CD4-positive, alpha-beta T cell treated with Interleukin-17A for 1 hour (primary cell): ENCODE data around the gene PAK2.
"Not testable (repeated sequence)": the region's sequence is repeated elsewhere in the genome, so short reads cannot be mapped to it uniquely, and the experiment has no call there.

Experiments
- DNase-seq: peaks from one replicate; pipeline ENCODE4 v3.0.0-alpha.2; 2020

PAK2 gene

GRCh38 chr3:196739671-196740480 lies at the start of gene PAK2:
PAK2 (plus strand) TSS chr3:196739857; CDS start chr3:196782647, 42,790 bp downstream.
- DNase-seq = peak; percentile 92

GRCh38 chr3:196689941-196690660 lies 49.6 kb upstream of the PAK2 start:
- no peak for DNase-seq

GRCh38 chr3:196691386-196691785 lies 48.3 kb upstream of the PAK2 start:
- no peak for DNase-seq

- peak; percentile 70 for DNase-seq
Measured at GRCh38 chr3:196694202-196694638, 45.4 kb upstream of the PAK2 start.

GRCh38 chr3:196694941-196695848 lies 44.5 kb upstream of the PAK2 start:
- peak; percentile 48 for DNase-seq

GRCh38 chr3:196695849-196696226 lies 43.8 kb upstream of the PAK2 start:
- DNase-seq = no peak

GRCh38 chr3:196697270-196697669 lies 42.4 kb upstream of the PAK2 start:
- DNase-seq = no peak

GRCh38 chr3:196699749-196700148 lies 39.9 kb upstream of the PAK2 start:
- DNase-seq = no peak

- DNase-seq = no peak
Measured at GRCh38 chr3:196700801-196701200, 38.9 kb upstream of the PAK2 start.

- no peak for DNase-seq
Measured at GRCh38 chr3:196706327-196706726, 33.3 kb upstream of the PAK2 start.

GRCh38 chr3:196706731-196707130 lies 32.9 kb upstream of the PAK2 start:
- no peak for DNase-seq

- DNase-seq = no peak
Measured at GRCh38 chr3:196707566-196707965, 32.1 kb upstream of the PAK2 start.

- DNase-seq = no peak
Measured at GRCh38 chr3:196708467-196708866, 31.2 kb upstream of the PAK2 start.

GRCh38 chr3:196711838-196712513 lies 27.7 kb upstream of the PAK2 start, which contains the start of the genes CEP19 and PIGX:
CEP19 (minus strand) TSS chr3:196712250; CDS start chr3:196708657, 3,593 bp downstream.
PIGX (plus strand) TSS chr3:196712377.
- DNase-seq = peak; percentile 96

- DNase-seq = peak; percentile 77
Measured at GRCh38 chr3:196712514-196713413, 26.9 kb upstream of the PAK2 start.

- not testable (repeated sequence) for DNase-seq
Measured at GRCh38 chr3:196717162-196717561, 22.5 kb upstream of the PAK2 start.

- DNase-seq = no peak
Measured at GRCh38 chr3:196721097-196721496, 18.6 kb upstream of the PAK2 start.

GRCh38 chr3:196726788-196727675 lies 12.6 kb upstream of the PAK2 start:
- DNase-seq = peak; percentile 40

GRCh38 chr3:196735751-196736150 lies 3.9 kb upstream of the PAK2 start:
- DNase-seq = no peak
